Ascending aorta (tissue), 2 donors: ENCODE measurements around the gene DNASE1L2. TPM values are rescaled to one million over a fixed set of nuclear protein-coding genes. Genes with fewer than 3 reads are reported as not detected.

ENCODE experiments used
- DNase-seq, 2 donors: peaks; one replicate each; pipeline ENCODE4 v3.0.0-alpha.2; 2019; ENCODE audit warnings: low spot score in 2 of 2
- H3K27ac ChIP-seq, 2 donors: fragments of 200-600 bp; sonication (generic); one replicate each; pipeline ENCODE4 v1.5.1; 2016 to 2017; ENCODE audit warnings: mild to moderate bottlenecking in 1 of 2
- H3K27me3 ChIP-seq: fragments of 200-600 bp; sonication (generic); one replicate; pipeline ENCODE4 v1.5.1; 2017
- H3K36me3 ChIP-seq, 2 donors: fragments of 200-600 bp; sonication (generic); one replicate each; pipeline ENCODE4 v1.5.1; 2016
- H3K4me1 ChIP-seq, 2 donors: fragments of 200-600 bp; sonication (generic); one replicate each; pipeline ENCODE4 v1.5.1; 2016 to 2017; ENCODE audit warnings: mild to moderate bottlenecking in 1 of 2
- H3K4me3 ChIP-seq, 2 donors: fragments of 200-600 bp; sonication (generic); one replicate each; pipeline ENCODE4 v1.5.1; 2016 to 2017; ENCODE audit warnings: mild to moderate bottlenecking in 1 of 2
- H3K9me3 ChIP-seq, 2 donors: fragments of 200-600 bp; sonication (generic); one replicate each; pipeline ENCODE4 v1.5.1; 2016
- CTCF ChIP-seq, 3 experiments: fragments of 200-600 bp in 2 of 3; fragments of 450-650 bp in 1 of 3; sonication (generic) in 2 of 3; IDR thresholded peaks; one replicate each; pipeline ENCODE4 v1.5.1; 2016 to 2019; ENCODE audit warnings: antibody characterized with exemption in 3 of 3, mild to moderate bottlenecking in 1 of 3, moderate library complexity in 1 of 3
- intact Hi-C: fragments of 100-400 bp; cut with DNase I; formaldehyde crosslinking; loops from one replicate; pipeline ENCODE4 v1.15.1; 2023
- total RNA-seq: library from RNA; depleted of rRNA; stranded (reverse); fragments of >200 nt; gene quantifications from one replicate; pipeline ENCODE4 v1.1.0, GENCODE V29; 2016

The DNASE1L2 gene
- total RNA-seq, 1 donor from 2014 or later, result not detected

GRCh38 chr16:2190002-2190658 lies 46.1 kb upstream of the DNASE1L2 start:
- no peaks in the 10 kb centered on the region for H3K9me3 ChIP-seq
- no peak for TF ChIP-seq CTCF (IDR thresholded peaks at IDR 0.05)
- H3K27me3 ChIP-seq, result peaks cover 7% of the 10 kb centered on the region
- no peak overlapping the region for H3K4me3 ChIP-seq
- H3K27ac ChIP-seq, result no peak overlapping the region
- intact Hi-C loops, result no loop called here
- DNase-seq, result no peak
- peaks cover 0 to 2% of the 10 kb centered on the region in 2 donors for H3K4me1 ChIP-seq
- no peaks in the 10 kb centered on the region for H3K36me3 ChIP-seq

- no peak for DNase-seq
- no peaks in the 10 kb centered on the region for H3K9me3 ChIP-seq
- no peak overlapping the region for H3K27ac ChIP-seq
- H3K4me3 ChIP-seq, result no peak overlapping the region
- H3K36me3 ChIP-seq, result no peaks in the 10 kb centered on the region
- TF ChIP-seq CTCF (IDR thresholded peaks at IDR 0.05), result no peak
- intact Hi-C loops, result no loop called here
- H3K4me1 ChIP-seq, result peaks cover 2 to 9% of the 10 kb centered on the region in 2 donors
- peaks cover 14% of the 10 kb centered on the region for H3K27me3 ChIP-seq
Measured at GRCh38 chr16:2190659-2191445, 45.4 kb upstream of the DNASE1L2 start.

- TF ChIP-seq CTCF (IDR thresholded peaks at IDR 0.05), result no peak
- Histone ChIP-seq H3K36me3 (no peaks in the 10 kb centered on the region), H3K27me3 (peaks cover 17% of the 10 kb centered on the region), H3K27ac (no peak overlapping the region), H3K4me1 (peaks cover 5 to 11% of the 10 kb centered on the region in 2 donors), H3K4me3 (no peak overlapping the region), H3K9me3 (no peaks in the 10 kb centered on the region)
- DNase-seq, result no peak
- intact Hi-C loops, result no loop called here
Measured at GRCh38 chr16:2191446-2191706, 44.9 kb upstream of the DNASE1L2 start.

GRCh38 chr16:2194166-2194834 lies 41.9 kb upstream of the DNASE1L2 start:
- peaks cover 5 to 11% of the 10 kb centered on the region in 2 donors for H3K4me1 ChIP-seq
- no peak overlapping the region for H3K27ac ChIP-seq
- no peak for DNase-seq
- no peaks in the 10 kb centered on the region for H3K9me3 ChIP-seq
- peaks cover 23% of the 10 kb centered on the region for H3K27me3 ChIP-seq
- intact Hi-C loops, result no loop called here
- H3K36me3 ChIP-seq, result no peaks in the 10 kb centered on the region
- no peak for TF ChIP-seq CTCF (IDR thresholded peaks at IDR 0.05)
- H3K4me3 ChIP-seq, result no peak overlapping the region

- TF ChIP-seq CTCF (IDR thresholded peaks at IDR 0.05), result peak in 2 of 3 experiments; percentile 22 to 23
- H3K27me3 ChIP-seq, result peaks cover 23% of the 10 kb centered on the region
Measured at GRCh38 chr16:2194852-2195321, 41.4 kb upstream of the DNASE1L2 start.

More at GRCh38 chr16:2194852-2195321, 41.4 kb upstream of the DNASE1L2 start:
- intact Hi-C loops, result no loop called here
- H3K27ac ChIP-seq, result no peak overlapping the region
- H3K9me3 ChIP-seq, result no peaks in the 10 kb centered on the region
- H3K4me3 ChIP-seq, result no peak overlapping the region
- peaks cover 5 to 11% of the 10 kb centered on the region in 2 donors for H3K4me1 ChIP-seq
- DNase-seq, result no peak
- H3K36me3 ChIP-seq, result no peaks in the 10 kb centered on the region
